Stimulated activated effector memory CD8-positive, alpha-beta T cell treated with anti-CD3 and anti-CD28 coated beads, Interleukin-12 subunit alpha, Interleukin-12 subunit beta, amount 100 ng/mL, for 72 hours (primary cell): ENCODE results near the gene STRN4.

Source experiments
- ATAC-seq: fragments of 150-1000 bp; cut with Tn5 transposase; 2 replicates; pipeline ENCODE4 v1.10.0; 2021
- DNase-seq, 2 donors: peaks; one replicate each; pipeline ENCODE4 v3.0.0; 2021 to 2022; ENCODE audit warnings: low spot score in 2 of 2
- H3K27ac Mint-ChIP-seq: one replicate; pipeline ENCODE4 v1.8.0; 2022; ENCODE audit warnings: mild to moderate bottlenecking, mixed read lengths
- H3K36me3 Mint-ChIP-seq: one replicate; pipeline ENCODE4 v1.8.0; 2022; ENCODE audit warnings: mild to moderate bottlenecking, mixed read lengths
- H3K4me1 Mint-ChIP-seq: one replicate; pipeline ENCODE4 v1.8.0; 2022; ENCODE audit warnings: mixed read lengths
- H3K4me3 Mint-ChIP-seq: one replicate; pipeline ENCODE4 v1.8.0; 2022; ENCODE audit warnings: mild to moderate bottlenecking, mixed read lengths
- H3K9me3 Mint-ChIP-seq: one replicate; pipeline ENCODE4 v1.8.0; 2022; ENCODE audit warnings: mixed read lengths

STRN4 gene

GRCh38 chr19:46759206-46759605 is 13.0 kb upstream of the STRN4 start:
- Mint-ChIP-seq H3K27ac (no peak overlapping the region), H3K4me1 (peaks cover 17% of the 10 kb centered on the region), H3K9me3 (no peaks in the 10 kb centered on the region), H3K4me3 (no peak overlapping the region), H3K36me3 (peaks cover 7% of the 10 kb centered on the region)
- DNase-seq = no peak
- no peak for ATAC-seq

GRCh38 chr19:46756544-46756888 is 10.3 kb upstream of the STRN4 start:
- H3K9me3 Mint-ChIP-seq = no peaks in the 10 kb centered on the region
- peaks cover 7% of the 10 kb centered on the region for H3K36me3 Mint-ChIP-seq
- DNase-seq (no peak), ATAC-seq (peak; percentile 38)
- H3K4me1 Mint-ChIP-seq = peaks cover 23% of the 10 kb centered on the region
- peak overlapping the region; percentile 31 for H3K4me3 Mint-ChIP-seq
- no peak overlapping the region for H3K27ac Mint-ChIP-seq

GRCh38 chr19:46755853-46756543 is 9.7 kb upstream of the STRN4 start:
- no peak overlapping the region for H3K27ac Mint-ChIP-seq
- DNase-seq (no peak), ATAC-seq (no peak)
- H3K4me3 Mint-ChIP-seq = no peak overlapping the region
- peaks cover 8% of the 10 kb centered on the region for H3K36me3 Mint-ChIP-seq
- H3K9me3 Mint-ChIP-seq = no peaks in the 10 kb centered on the region
- peaks cover 23% of the 10 kb centered on the region for H3K4me1 Mint-ChIP-seq

DNA sequence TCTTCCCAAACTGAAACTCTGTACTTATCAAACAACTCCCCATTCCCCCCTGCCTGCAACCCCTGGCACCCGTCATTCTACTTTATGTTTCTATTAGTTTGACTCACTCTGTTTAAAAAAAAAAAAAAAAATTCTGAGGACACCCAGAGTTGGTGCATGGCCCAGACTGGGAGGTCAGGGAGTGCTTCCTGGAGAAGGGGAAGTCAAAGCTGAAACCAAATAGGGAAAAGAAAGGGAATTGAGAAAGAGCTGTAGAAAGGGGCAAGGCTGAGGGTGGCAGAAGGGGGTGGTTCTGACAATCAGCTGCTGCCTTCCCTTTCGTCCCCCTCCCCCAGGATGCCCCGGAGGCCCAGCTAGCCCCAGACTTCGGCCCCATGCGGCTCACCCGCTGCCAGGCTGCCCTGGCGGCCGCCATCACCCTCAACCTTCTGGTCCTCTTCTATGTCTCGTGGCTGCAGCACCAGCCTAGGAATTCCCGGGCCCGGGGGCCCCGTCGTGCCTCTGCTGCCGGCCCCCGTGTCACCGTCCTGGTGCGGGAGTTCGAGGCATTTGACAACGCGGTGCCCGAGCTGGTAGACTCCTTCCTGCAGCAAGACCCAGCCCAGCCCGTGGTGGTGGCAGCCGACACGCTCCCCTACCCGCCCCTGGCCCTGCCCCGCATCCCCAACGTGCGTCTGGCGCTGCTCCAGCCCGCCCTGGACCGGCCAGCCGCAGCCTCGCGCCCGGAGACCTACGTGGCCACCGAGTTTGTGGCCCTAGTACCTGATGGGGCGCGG is 9.0 kb upstream of the STRN4 start:
- DNase-seq = no peak
- Mint-ChIP-seq H3K4me3 (no peak overlapping the region), H3K27ac (no peak overlapping the region), H3K9me3 (no peaks in the 10 kb centered on the region), H3K4me1 (peaks cover 23% of the 10 kb centered on the region), H3K36me3 (peaks cover 15% of the 10 kb centered on the region)
- ATAC-seq = no peak

DNA sequence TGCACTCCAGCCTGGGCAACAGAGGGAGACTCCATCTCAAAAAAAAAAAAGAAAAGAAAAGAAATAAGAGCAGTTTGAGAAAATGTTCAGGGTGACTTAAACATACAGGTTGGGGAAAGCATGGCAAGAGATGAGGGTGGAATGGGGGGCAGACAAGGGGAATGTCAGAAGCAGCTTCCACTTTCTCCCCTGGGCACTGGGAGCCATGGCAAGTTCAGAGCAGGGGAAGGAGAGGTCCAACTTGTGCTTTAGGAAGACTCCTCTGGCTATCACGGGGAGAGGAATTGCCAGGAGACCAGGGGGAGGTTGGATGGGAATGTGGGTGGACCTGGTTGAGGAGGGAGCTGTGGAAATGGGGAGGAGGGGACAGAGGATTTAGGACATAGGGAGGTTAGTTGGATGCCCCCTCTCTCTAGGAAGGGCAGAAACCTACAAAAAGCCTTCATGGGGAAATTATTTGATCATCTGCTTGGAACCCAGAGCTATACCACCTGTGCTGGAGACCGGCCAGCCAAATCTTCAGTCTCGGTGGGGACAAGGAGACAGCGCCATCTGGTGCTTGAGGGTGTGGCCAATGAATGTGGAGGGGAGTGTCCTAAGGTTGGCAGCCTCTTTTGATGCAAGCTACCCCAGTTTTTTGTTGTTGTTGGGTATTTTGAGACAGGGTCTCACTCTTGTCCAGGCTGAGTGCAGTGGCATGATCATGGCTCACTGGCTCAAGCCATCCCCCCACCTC is 7.3 kb upstream of the STRN4 start:
- peaks cover 26% of the 10 kb centered on the region for H3K4me1 Mint-ChIP-seq
- H3K4me3 Mint-ChIP-seq = no peak overlapping the region
- H3K36me3 Mint-ChIP-seq = peaks cover 24% of the 10 kb centered on the region
- H3K9me3 Mint-ChIP-seq = no peaks in the 10 kb centered on the region
- ATAC-seq = peak; percentile 79
- peak overlapping the region; percentile 37 for H3K27ac Mint-ChIP-seq
- peak; percentile 43 to 83 for DNase-seq

DNA sequence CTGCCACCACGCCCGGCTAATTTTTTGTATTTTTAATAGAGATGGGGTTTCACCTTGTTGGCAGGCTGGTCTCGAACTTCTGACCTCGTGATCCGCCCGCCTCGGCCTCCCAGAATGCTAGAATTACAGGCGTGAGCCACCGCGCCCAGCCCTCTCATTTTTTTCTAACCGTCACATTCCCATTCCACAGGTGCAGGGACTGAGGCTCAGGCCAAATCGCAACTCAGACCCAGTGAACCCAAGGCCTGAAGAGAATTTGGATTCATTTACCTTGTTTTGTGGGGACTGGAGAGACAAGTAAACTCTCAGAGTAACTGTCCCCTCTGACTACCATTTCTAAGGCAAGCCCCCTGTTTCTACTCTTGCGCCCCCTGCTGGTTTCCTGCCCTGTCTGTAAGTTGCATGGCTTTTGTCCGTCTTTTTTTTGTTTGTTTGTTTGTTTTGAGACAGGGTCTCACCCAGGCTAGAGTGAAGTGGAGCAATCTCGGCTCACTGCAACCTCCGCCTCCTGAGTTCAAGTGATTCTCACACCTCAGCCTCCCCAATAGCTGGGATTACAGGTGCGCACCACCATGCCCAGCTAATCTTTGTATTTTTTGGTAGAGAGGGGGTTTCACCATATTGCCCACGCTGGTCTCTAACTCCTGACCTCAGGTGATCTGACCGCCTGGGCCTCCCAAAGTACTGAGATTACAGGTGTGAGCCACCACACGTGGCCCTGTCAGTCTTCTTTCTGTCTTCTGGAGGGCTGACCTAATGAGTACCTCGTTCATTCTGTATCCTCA is 2.3 kb upstream of the STRN4 start:
- ATAC-seq (peak; percentile 39), DNase-seq (peak; percentile 72 to 90)
- Mint-ChIP-seq H3K27ac (peak overlapping the region; percentile 90), H3K4me3 (peak overlapping the region; percentile 93), H3K4me1 (peaks cover 45% of the 10 kb centered on the region), H3K9me3 (no peaks in the 10 kb centered on the region), H3K36me3 (peaks cover 57% of the 10 kb centered on the region)

DNA sequence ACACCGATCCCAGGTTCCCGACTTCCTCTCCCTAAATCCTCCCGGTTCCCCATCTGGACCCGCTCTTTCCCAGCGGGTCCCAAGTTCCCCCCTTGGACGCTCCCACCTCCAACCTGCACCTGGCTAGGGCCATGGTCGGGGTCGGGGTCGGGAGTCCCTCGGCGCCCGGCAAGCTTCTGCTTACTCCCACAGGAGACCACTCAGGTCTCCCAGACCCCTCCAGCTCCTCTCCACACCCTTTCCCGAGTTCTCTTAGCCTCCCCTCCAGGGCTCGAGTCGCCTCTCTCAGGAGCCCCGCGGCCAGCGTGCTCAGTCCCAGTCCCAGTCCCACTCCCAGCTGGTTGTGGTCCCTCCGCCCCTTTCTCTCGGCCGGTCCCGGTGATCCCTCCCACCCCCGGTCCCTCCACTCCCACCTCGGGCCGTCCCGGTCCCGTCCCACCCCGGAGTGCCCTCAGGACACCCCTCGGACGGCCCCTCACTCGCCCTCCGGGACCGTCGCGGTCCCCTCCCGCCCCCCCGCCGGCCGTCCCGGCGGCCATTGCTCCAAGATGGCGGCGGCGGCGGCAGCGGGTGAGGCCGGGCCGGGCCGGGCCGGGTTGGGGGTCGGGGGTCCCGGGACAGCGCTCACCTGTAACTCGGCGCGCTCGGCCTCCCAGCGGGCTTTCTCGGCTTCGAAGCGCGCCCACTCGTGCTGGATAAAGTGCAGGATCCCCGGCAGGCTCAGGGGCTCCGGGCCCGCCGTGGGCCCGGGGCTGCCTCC is 549 bp downstream of the STRN4 start, which contains the start of gene FKRP:
Gene FKRP (plus strand): TSS at position 537 of the 760 bp plus-strand sequence. CDS start 9,394 bp downstream, outside the sequence.
- Mint-ChIP-seq H3K4me3 (peak within 1 kb of the TSS; percentile 93), H3K36me3 (peaks cover 68% of the 10 kb centered on the region), H3K27ac (peak within 1 kb of the TSS; percentile 95), H3K9me3 (no peaks in the 10 kb centered on the region), H3K4me1 (peaks cover 68% of the 10 kb centered on the region)
- ATAC-seq (peak; percentile 69), DNase-seq (peak; percentile 36 to 65)

- Mint-ChIP-seq H3K4me1 (peaks cover 75% of the 10 kb centered on the region), H3K27ac (peak overlapping the region; percentile 95), H3K36me3 (peaks cover 66% of the 10 kb centered on the region), H3K4me3 (peak overlapping the region; percentile 93), H3K9me3 (no peaks in the 10 kb centered on the region)
- no peak for ATAC-seq
- DNase-seq = no peak
Observed at GRCh38 chr19:46745030-46745429, 1.2 kb downstream of the STRN4 start.

DNA sequence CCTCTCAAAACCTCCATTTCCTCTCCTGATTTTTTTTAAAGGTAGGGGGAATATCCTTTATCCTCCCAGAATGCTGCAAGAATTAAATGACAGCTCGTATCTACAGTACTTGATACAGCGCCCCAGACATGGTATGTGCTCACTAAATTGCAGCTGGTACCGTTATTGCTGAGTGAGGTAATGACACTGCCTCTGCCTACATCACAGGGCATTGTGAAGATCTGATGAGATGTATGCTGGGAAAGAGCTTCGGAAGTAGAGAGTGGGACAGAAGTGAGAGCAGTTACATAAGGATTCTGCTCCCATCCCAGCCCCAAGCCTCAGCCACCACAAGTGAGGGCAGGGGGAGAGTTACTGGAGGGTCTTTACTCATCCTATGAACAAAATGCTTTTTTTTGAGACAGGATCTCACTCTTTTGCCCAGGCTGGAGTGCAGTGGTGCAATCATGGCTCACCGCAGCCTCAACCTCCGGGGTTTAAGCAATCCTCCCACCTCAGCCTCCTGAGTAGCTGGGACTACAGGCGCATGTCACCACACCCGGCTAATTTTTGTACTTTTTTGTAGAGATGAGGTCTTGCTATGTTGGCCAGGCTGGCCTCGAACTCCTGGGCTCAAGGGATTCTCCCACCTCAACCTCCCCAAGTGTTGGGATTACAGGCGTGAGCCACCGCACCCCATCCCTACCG is 2.1 kb downstream of the STRN4 start:
- H3K4me3 Mint-ChIP-seq = peak overlapping the region; percentile 93
- H3K9me3 Mint-ChIP-seq = no peaks in the 10 kb centered on the region
- H3K4me1 Mint-ChIP-seq = peaks cover 83% of the 10 kb centered on the region
- peak overlapping the region; percentile 95 for H3K27ac Mint-ChIP-seq
- H3K36me3 Mint-ChIP-seq = peaks cover 73% of the 10 kb centered on the region
- ATAC-seq (no peak), DNase-seq (no peak)

- Mint-ChIP-seq H3K27ac (no peak overlapping the region), H3K4me3 (no peak overlapping the region), H3K4me1 (peaks cover 74% of the 10 kb centered on the region), H3K36me3 (peaks cover 71% of the 10 kb centered on the region), H3K9me3 (no peaks in the 10 kb centered on the region)
- ATAC-seq (no peak), DNase-seq (no peak)
Observed at GRCh38 chr19:46742926-46743480, 3.2 kb downstream of the STRN4 start.

DNA sequence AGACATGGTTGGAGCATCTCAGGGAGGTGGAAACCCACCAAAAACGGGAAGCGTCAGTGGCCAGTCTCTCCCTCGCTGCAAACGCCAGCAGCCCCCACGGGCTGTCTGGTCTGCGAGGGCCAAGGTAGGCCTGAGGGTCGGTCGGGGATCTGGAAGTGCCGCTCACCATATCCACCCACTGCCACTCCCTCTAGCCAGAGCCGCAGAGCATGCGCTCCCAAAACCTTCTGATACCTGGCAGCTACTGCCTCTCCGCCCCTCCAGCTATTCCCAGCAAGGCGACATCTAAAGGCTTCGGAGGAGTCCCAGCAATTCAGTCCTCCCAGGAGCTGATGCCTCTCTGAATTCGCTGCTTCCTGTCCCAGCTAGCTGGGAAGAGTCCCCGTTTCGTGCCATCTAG is 4.8 kb downstream of the STRN4 start:
- no peak for ATAC-seq
- Mint-ChIP-seq H3K4me1 (peaks cover 61% of the 10 kb centered on the region), H3K27ac (peak overlapping the region; percentile 76), H3K4me3 (no peak overlapping the region), H3K36me3 (peaks cover 71% of the 10 kb centered on the region), H3K9me3 (no peaks in the 10 kb centered on the region)
- DNase-seq = no peak

DNA sequence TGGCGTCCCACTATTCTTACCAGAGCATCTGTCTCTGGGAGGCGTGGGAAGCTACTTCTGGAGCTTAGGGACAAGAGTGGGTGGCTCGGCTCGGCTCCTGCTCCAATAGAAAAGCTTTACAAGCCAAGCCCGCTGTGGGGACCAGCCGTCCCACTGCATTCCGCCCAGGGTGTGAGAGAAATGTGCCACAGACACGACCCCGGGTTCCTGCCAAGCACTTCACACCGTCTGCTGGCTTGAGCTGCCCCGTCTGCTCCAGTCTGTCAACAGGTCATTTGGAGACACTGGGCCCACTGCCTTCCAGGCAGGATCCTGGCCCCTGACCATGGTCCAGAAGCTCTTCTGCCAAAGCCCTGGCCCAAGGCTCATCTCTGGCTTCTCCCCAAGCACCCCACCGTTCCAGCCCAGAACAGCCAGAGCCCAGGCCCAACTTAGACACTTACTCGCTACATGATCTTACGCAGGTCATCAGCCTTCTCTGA is 6.9 kb downstream of the STRN4 start:
- ATAC-seq = no peak
- H3K4me1 Mint-ChIP-seq = peaks cover 49% of the 10 kb centered on the region
- peak overlapping the region; percentile 79 for H3K27ac Mint-ChIP-seq
- DNase-seq = no peak
- no peak overlapping the region for H3K4me3 Mint-ChIP-seq
- peaks cover 78% of the 10 kb centered on the region for H3K36me3 Mint-ChIP-seq
- no peaks in the 10 kb centered on the region for H3K9me3 Mint-ChIP-seq

DNA sequence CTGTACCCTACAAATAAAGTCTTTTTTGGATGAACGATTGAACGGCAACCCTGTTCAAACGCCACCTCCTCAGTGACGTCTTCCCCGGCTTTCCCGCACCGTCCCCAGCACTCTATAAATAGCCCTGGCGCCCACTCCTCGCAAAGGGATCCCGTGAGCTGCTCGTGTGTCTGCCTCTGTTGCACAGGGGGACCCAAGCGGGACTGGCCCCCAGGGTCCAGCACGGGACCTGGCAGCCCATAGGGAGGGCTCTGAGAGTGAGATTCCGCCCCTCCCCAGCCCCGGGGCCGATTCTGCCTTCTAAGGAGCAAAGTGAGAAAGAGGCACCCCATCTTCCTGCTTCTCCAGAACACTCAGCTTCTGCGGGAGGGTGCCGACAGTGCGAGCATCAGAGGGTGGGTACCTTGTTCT is 8.5 kb downstream of the STRN4 start:
- no peak for DNase-seq
- peak overlapping the region; percentile 35 for H3K27ac Mint-ChIP-seq
- no peak for ATAC-seq
- no peak overlapping the region for H3K4me3 Mint-ChIP-seq
- peaks cover 33% of the 10 kb centered on the region for H3K4me1 Mint-ChIP-seq
- H3K9me3 Mint-ChIP-seq = no peaks in the 10 kb centered on the region
- peaks cover 83% of the 10 kb centered on the region for H3K36me3 Mint-ChIP-seq
